ENCODE results near the gene GNMT.

- TF ChIP-seq CTCF (IDR thresholded peaks at IDR 0.05) (no peak), POLR2A (IDR thresholded peaks at IDR 0.05) (no peak)
These were observed 48.6 kb downstream of the GNMT start for GRCh38 chr6:43009124-43009523.

Measured in lower leg skin (tissue), 3 donors.